GM23338 (cell line): ENCODE data around the gene S100Z.

Experiments
- CREB1 ChIP-seq: fragments of 250-450 bp; sonication (Bioruptor Pico); IDR thresholded peaks from 2 replicates; pipeline ENCODE4 v1.5.0; 2020; ENCODE audit warnings: low read depth, mild to moderate bottlenecking, moderate library complexity
- CTCF ChIP-seq, 2 experiments: fragments of 200-600 bp in 1 of 2; sonication (generic) in 1 of 2; conservative IDR thresholded peaks; 2 replicates each; pipeline versions ENCODE4 v1.5.1 to v1.6.1; 2016 to 2017; ENCODE audit warnings: antibody characterized with exemption in 2 of 2, low read depth in 2 of 2, mild to moderate bottlenecking in 2 of 2, moderate library complexity in 1 of 2
- ETS1 ChIP-seq: IDR thresholded peaks from 2 replicates; pipeline ENCODE4 v1.6.1; 2016; ENCODE audit warnings: antibody characterized with exemption
- EZH2 ChIP-seq: fragments of 200-600 bp; sonication (generic); IDR thresholded peaks from one replicate; pipeline ENCODE4 v1.8.0; 2017; ENCODE audit warnings: antibody characterized with exemption, mild to moderate bottlenecking, low read depth; ENCODE audit not compliant: unreplicated experiment
- EZH2phosphoT487 ChIP-seq: fragments of 200-600 bp; sonication (generic); IDR thresholded peaks from one replicate; pipeline ENCODE4 v1.8.1; 2018; ENCODE audit warnings: antibody characterized with exemption; ENCODE audit not compliant: unreplicated experiment
- JUNB ChIP-seq: IDR thresholded peaks from one replicate; pipeline ENCODE4 v1.6.1; 2016; ENCODE audit warnings: antibody characterized with exemption; ENCODE audit not compliant: unreplicated experiment
- NANOG ChIP-seq: IDR thresholded peaks from 2 replicates; pipeline ENCODE4 v1.6.1; 2016; ENCODE audit warnings: antibody characterized with exemption, borderline replicate concordance
- POLR2AphosphoS5 ChIP-seq: IDR thresholded peaks from 2 replicates; pipeline ENCODE4 v1.6.1; 2016; ENCODE audit warnings: antibody characterized with exemption, low read depth
- REST ChIP-seq: IDR thresholded peaks from one replicate; pipeline ENCODE4 v1.6.1; 2018; ENCODE audit warnings: antibody characterized with exemption; ENCODE audit not compliant: unreplicated experiment
- ZNF331 ChIP-seq: fragments of 250-450 bp; sonication (Bioruptor Pico); IDR thresholded peaks from 2 replicates; pipeline ENCODE4 v1.5.0; 2020; ENCODE audit warnings: low read depth, mild to moderate bottlenecking, moderate library complexity

GRCh38 chr5:76960004-76960625, 110.3 kb downstream of the S100Z start:
- TF ChIP-seq EZH2 (no peak), CTCF (conservative IDR thresholded peaks at IDR 0.05; ENCODE audit: low read depth in 2 of 2) (no peak), REST (no peak), EZH2phosphoT487 (no peak), CREB1 (CRISPR knock-in tag) (no peak), POLR2AphosphoS5 (no peak), JUNB (no peak), ETS1 (no peak), ZNF331 (CRISPR knock-in tag) (no peak), NANOG (no peak)
